Panc1 (cell line): Measurements from ENCODE around the gene ACP7. TPM values are rescaled to one million over a fixed set of nuclear protein-coding genes. Genes with fewer than 3 reads are reported as not detected.

Experiments
- ATAC-seq: fragments of 200-7000 bp; cut with Tn5 transposase; 2 replicates; pipeline ENCODE4 v1.9.1; 2020; ENCODE audit warnings: mild to moderate bottlenecking, moderate library complexity
- BruUV-seq: library from RNA; stranded (reverse); fragments of 400-500 nt; replicated peaks from 2 replicates; lab custom pipeline; 2021; lab: Mats Ljungman, UMichigan
- CTCF ChIA-PET: fragments of 300-600 bp; sonication (Branson Sonifier 250); formaldehyde crosslinking; loops from one replicate; lab custom pipeline; 2022; ENCODE audit warnings: antibody characterized with exemption; lab: Charles Lee
- POLR2A ChIA-PET: fragments of 300-600 bp; sonication (Branson Sonifier 250); formaldehyde crosslinking; loops from one replicate; lab custom pipeline; 2022; ENCODE audit warnings: antibody characterized with exemption; lab: Charles Lee
- DNase-seq: peaks from one replicate; pipeline ENCODE4 v3.0.0-alpha.2; 2010; ENCODE audit warnings: low read depth, low spot score
- H3K27ac ChIP-seq: 2 replicates; pipeline ENCODE4 v1.5.1; 2011; ENCODE audit warnings: mild to moderate bottlenecking, low read length, inconsistent platforms
- H3K27me3 ChIP-seq: fragments of 200-500 bp; sonication (Bioruptor generic); 2 replicates; pipeline ENCODE4 v1.6.0; 2014; ENCODE audit warnings: low read length, inconsistent platforms; ENCODE audit not compliant: control insufficient read depth, insufficient read depth
- H3K36me3 ChIP-seq: fragments of 200-500 bp; sonication (Bioruptor generic); 2 replicates; pipeline ENCODE4 v1.5.1; 2014; ENCODE audit warnings: inconsistent platforms, mild to moderate bottlenecking, low read length, moderate library complexity; ENCODE audit not compliant: control insufficient read depth, insufficient read depth
- H3K4me1 ChIP-seq: 2 replicates; pipeline ENCODE4 v1.5.1; 2011; ENCODE audit warnings: inconsistent platforms, mild to moderate bottlenecking, low read length, moderate library complexity; ENCODE audit not compliant: control insufficient read depth, insufficient read depth
- H3K4me3 ChIP-seq, 2 experiments: 2 replicates each; pipeline ENCODE4 v1.5.1; 2011 to 2012; ENCODE audit warnings: low read depth in 2 of 2, low read length in 2 of 2, mild to moderate bottlenecking in 2 of 2, inconsistent platforms in 1 of 2, moderate library complexity in 1 of 2
- H3K9me3 ChIP-seq: fragments of 200-500 bp; sonication (Bioruptor generic); 2 replicates; pipeline ENCODE4 v1.5.1; 2014; ENCODE audit warnings: low read depth, mild to moderate bottlenecking, inconsistent platforms, low read length, moderate library complexity; ENCODE audit not compliant: control insufficient read depth, insufficient read depth
- CTCF ChIP-seq: fragments of 450-650 bp; IDR thresholded peaks from 2 replicates; pipeline ENCODE4 v1.5.1; 2017; ENCODE audit warnings: mild to moderate bottlenecking
- POLR2AphosphoS5 ChIP-seq: IDR thresholded peaks from 2 replicates; pipeline ENCODE4 v1.6.1; 2012; ENCODE audit warnings: mild to moderate bottlenecking, low read depth, low read length, moderate library complexity
- REST ChIP-seq, 2 experiments: IDR thresholded peaks; 2 replicates each; pipeline ENCODE4 v1.6.1; 2011 to 2012; ENCODE audit warnings: low read depth in 2 of 2, control low read depth in 1 of 2, low read length in 1 of 2, mild to moderate bottlenecking in 1 of 2, moderate library complexity in 1 of 2; ENCODE audit not compliant: insufficient read depth in 1 of 2
- SIN3A ChIP-seq: IDR thresholded peaks from 2 replicates; pipeline ENCODE4 v1.6.1; 2012; ENCODE audit warnings: low read depth, mild to moderate bottlenecking, low read length, moderate library complexity, borderline replicate concordance; ENCODE audit not compliant: insufficient read depth
- TCF7L2 ChIP-seq: IDR thresholded peaks from 2 replicates; pipeline ENCODE4 v1.6.1; 2011; ENCODE audit warnings: mild to moderate bottlenecking, low read depth, low read length, inconsistent platforms
- in situ Hi-C: cut with HindIII; loops from 2 replicates; pipeline ENCODE4 v1.10.0; 2016; ENCODE audit warnings: low sequenced_read_pairs, low pct_unique_long_range_greater_than_20kb
- intact Hi-C: fragments of 100-400 bp; cut with micrococcal nuclease; formaldehyde crosslinking; loops from one replicate; pipeline ENCODE4 v1.10.0; 2022; ENCODE audit not compliant: unreplicated experiment
- total RNA-seq: library from RNA; stranded (reverse); gene quantifications from one replicate; pipeline ENCODE4 v1.2.1, GENCODE V29; 2021; ENCODE audit not compliant: unreplicated experiment

ACP7 gene
- total RNA-seq, 1 experiment from 2014 or later, result 10.3 TPM

GRCh38 chr19:39097299-39097698 lies 13.1 kb downstream of the ACP7 start:
- peaks cover 4% of the 10 kb centered on the region; the same call in 1 of the 2 replicates for H3K4me1 ChIP-seq
- no peak overlapping the region for H3K27ac ChIP-seq
- H3K36me3 ChIP-seq, result no peaks in the 10 kb centered on the region
- intact Hi-C loops, result no loop called here
- CTCF ChIA-PET, result no interaction called here
- no peak for TF ChIP-seq TCF7L2
- TF ChIP-seq REST (IDR thresholded peaks at IDR 0.05; ENCODE audit: insufficient read depth in 1 of 2, low read depth in 2 of 2, low read length in 1 of 2), result no peak
- no peak for TF ChIP-seq SIN3A
- no peak for TF ChIP-seq CTCF
- no peak for TF ChIP-seq POLR2AphosphoS5
- DNase-seq (no peak), ATAC-seq (no peak)
- no peaks in the 10 kb centered on the region for H3K9me3 ChIP-seq
- H3K27me3 ChIP-seq, result no peaks in the 10 kb centered on the region
- no peak overlapping the region for H3K4me3 ChIP-seq
- no TSS peak for BruUV-seq
- in situ Hi-C loops, result no loop called here
- POLR2A ChIA-PET, result interaction anchor here (0.6 to 0.7 kb wide), 2 partner anchors 12 to 53 kb away, joined by 3 to 6 read pairs; no protein-coding TSS in a partner anchor

- in situ Hi-C loops, result no loop called here
- H3K36me3 ChIP-seq, result no peaks in the 10 kb centered on the region
Measured at GRCh38 chr19:39097721-39098120, 13.6 kb downstream of the ACP7 start.

More at GRCh38 chr19:39097721-39098120, 13.6 kb downstream of the ACP7 start:
- no peak overlapping the region for H3K4me3 ChIP-seq
- H3K27ac ChIP-seq, result no peak overlapping the region
- peaks cover 4% of the 10 kb centered on the region; the same call in 1 of the 2 replicates for H3K4me1 ChIP-seq
- DNase-seq, result no peak
- no peaks in the 10 kb centered on the region for H3K27me3 ChIP-seq
- ChIA-PET POLR2A (interaction anchor here (0.6 to 0.7 kb wide), 2 partner anchors 12 to 53 kb away, joined by 3 to 6 read pairs; no protein-coding TSS in a partner anchor), CTCF (interaction anchor here (0.7 kb wide), 1 partner anchor 11 kb away, joined by 10 read pairs; no protein-coding TSS in a partner anchor)
- no peak for TF ChIP-seq SIN3A
- no peak for TF ChIP-seq POLR2AphosphoS5
- H3K9me3 ChIP-seq, result no peaks in the 10 kb centered on the region
- no TSS peak for BruUV-seq
- no peak for ATAC-seq
- intact Hi-C loops, result no loop called here
